PC-9 (cell line): ENCODE results near the gene PPIL6. TPM values are rescaled to one million over a fixed set of nuclear protein-coding genes. Genes with fewer than 3 reads are reported as not detected.

Source experiments
- BruUV-seq: library from RNA; stranded (reverse); fragments of 400-500 nt; replicated peaks from 2 replicates; lab custom pipeline; 2021; lab: Mats Ljungman, UMichigan
- CTCF ChIA-PET: fragments of 300-600 bp; sonication (Branson Sonifier 250); formaldehyde crosslinking; loops from one replicate; lab custom pipeline; 2022; ENCODE audit warnings: antibody characterized with exemption; lab: Charles Lee
- POLR2A ChIA-PET: fragments of 300-600 bp; sonication (Branson Sonifier 250); formaldehyde crosslinking; loops from one replicate; lab custom pipeline; 2022; ENCODE audit warnings: antibody characterized with exemption; ENCODE audit not compliant: unreplicated experiment; lab: Charles Lee
- DNase-seq, 2 experiments: peaks; one replicate each; pipeline versions ENCODE4 v3.0.0 to v3.0.0-alpha.2; 2015 to 2022; ENCODE audit warnings: mixed read lengths in 1 of 2
- H2AFZ ChIP-seq: fragments of 200-600 bp; sonication (generic); 2 replicates; pipeline ENCODE4 v1.8.1; 2017; ENCODE audit warnings: antibody characterized with exemption
- H3F3A ChIP-seq: fragments of 200-600 bp; sonication (generic); 2 replicates; pipeline ENCODE4 v1.8.1; 2017; ENCODE audit warnings: antibody characterized with exemption, mild to moderate bottlenecking, low read depth; ENCODE audit not compliant: insufficient read depth
- H3K27ac ChIP-seq: fragments of 200-600 bp; sonication (generic); 2 replicates; pipeline ENCODE4 v1.6.1; 2016; ENCODE audit warnings: mixed run types
- H3K27me3 ChIP-seq: fragments of 200-600 bp; sonication (generic); 2 replicates; pipeline ENCODE4 v1.6.1; 2016; ENCODE audit warnings: low read depth, mixed run types; ENCODE audit not compliant: insufficient read depth
- H3K36me3 ChIP-seq: fragments of 200-600 bp; sonication (generic); 2 replicates; pipeline ENCODE4 v1.6.1; 2016; ENCODE audit warnings: low read depth, mixed run types
- H3K4me1 ChIP-seq: fragments of 200-600 bp; sonication (generic); replicated peaks from 2 replicates; pipeline ENCODE4 v1.6.1; 2016; ENCODE audit warnings: mixed run types; ENCODE audit not compliant: insufficient read depth
- H3K4me2 ChIP-seq: fragments of 200-600 bp; sonication (generic); 2 replicates; pipeline ENCODE4 v1.6.1; 2017; ENCODE audit warnings: mixed run types
- H3K4me3 ChIP-seq: fragments of 200-600 bp; sonication (generic); 2 replicates; pipeline ENCODE4 v1.6.1; 2016; ENCODE audit warnings: mixed run types
- H3K79me2 ChIP-seq: fragments of 200-600 bp; sonication (generic); 2 replicates; pipeline ENCODE4 v1.6.1; 2017; ENCODE audit warnings: low read depth, mixed run types
- H3K9me2 ChIP-seq: fragments of 200-600 bp; sonication (generic); 2 replicates; pipeline ENCODE4 v1.8.1; 2017; ENCODE audit warnings: mild to moderate bottlenecking; ENCODE audit not compliant: insufficient read depth
- H3K9me3 ChIP-seq: fragments of 200-600 bp; sonication (generic); 2 replicates; pipeline ENCODE4 v1.8.1; 2016; ENCODE audit warnings: low read depth; ENCODE audit not compliant: insufficient read depth
- H4K20me1 ChIP-seq: fragments of 200-600 bp; sonication (generic); 2 replicates; pipeline ENCODE4 v1.8.1; 2017; ENCODE audit not compliant: insufficient read depth
- CTCF ChIP-seq: fragments of 200-600 bp; sonication (generic); conservative IDR thresholded peaks from 2 replicates; pipeline ENCODE4 v1.6.1; 2017; ENCODE audit warnings: mixed run types, antibody characterized with exemption, mild to moderate bottlenecking, moderate library complexity
- EZH2 ChIP-seq: fragments of 200-600 bp; sonication (generic); IDR thresholded peaks from 2 replicates; pipeline ENCODE4 v1.8.0; 2017; ENCODE audit warnings: antibody characterized with exemption, low read depth
- intact Hi-C: fragments of 100-400 bp; cut with micrococcal nuclease; formaldehyde crosslinking; loops from one replicate; pipeline ENCODE4 v1.10.0; 2022; ENCODE audit not compliant: unreplicated experiment
- total RNA-seq: library from RNA; stranded (reverse); gene quantifications from 2 replicates; pipeline ENCODE4 v1.2.3, GENCODE V29; 2021

PPIL6 gene
- total RNA-seq, 1 experiment from 2014 or later, result 15.5 TPM

DNA sequence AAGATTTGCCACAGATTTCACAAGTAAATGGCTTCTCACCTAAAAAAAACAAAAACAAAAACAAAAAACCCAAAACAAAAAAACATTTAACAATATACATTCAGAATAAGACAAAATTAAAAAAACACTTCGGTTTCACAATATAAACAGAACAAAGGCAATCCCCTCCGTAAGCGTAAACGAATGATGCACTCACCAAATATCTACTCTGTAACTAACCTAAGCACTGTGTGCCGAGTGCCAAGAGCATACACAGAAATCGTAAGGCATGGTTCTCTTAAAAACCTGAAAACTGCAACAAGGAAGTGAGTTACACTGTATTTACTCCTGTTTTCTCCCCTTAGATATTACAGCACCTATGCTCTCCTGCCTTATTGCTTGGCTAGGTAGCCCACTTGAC is 27.3 kb upstream of the PPIL6 start:
- intact Hi-C loops, result no loop called here
- ChIA-PET POLR2A (no interaction called here), CTCF (no interaction called here)
- H2AFZ ChIP-seq, result no peak overlapping the region
- H3K27ac ChIP-seq, result no peak overlapping the region
- H3K4me3 ChIP-seq, result no peak overlapping the region
- no TSS peak for BruUV-seq
- no peaks in the 10 kb centered on the region for H3F3A ChIP-seq
- H3K9me2 ChIP-seq, result no peaks in the 10 kb centered on the region
- H3K79me2 ChIP-seq, result no peaks in the 10 kb centered on the region
- DNase-seq, result no peak
- H3K9me3 ChIP-seq, result no peaks in the 10 kb centered on the region
- H4K20me1 ChIP-seq, result peaks cover 15% of the 10 kb centered on the region
- TF ChIP-seq EZH2, result no peak
- no peak for TF ChIP-seq CTCF
- H3K4me1 ChIP-seq, result no peaks in the 10 kb centered on the region
- no peaks in the 10 kb centered on the region for H3K27me3 ChIP-seq
- peaks cover 56% of the 10 kb centered on the region for H3K36me3 ChIP-seq
- no peak overlapping the region for H3K4me2 ChIP-seq

GRCh38 chr6:109466212-109466923 is 25.9 kb upstream of the PPIL6 start:
- Histone ChIP-seq H3K9me2 (no peaks in the 10 kb centered on the region), H3K4me3 (no peak overlapping the region), H2AFZ (no peak overlapping the region), H3K27ac (no peak overlapping the region), H3K79me2 (no peaks in the 10 kb centered on the region), H3K4me1 (no peaks in the 10 kb centered on the region), H3K27me3 (no peaks in the 10 kb centered on the region), H3K4me2 (no peak overlapping the region), H4K20me1 (peaks cover 15% of the 10 kb centered on the region), H3K9me3 (no peaks in the 10 kb centered on the region), H3K36me3 (peaks cover 60% of the 10 kb centered on the region), H3F3A (0 out of 2 replicates have a peak, but pooled peaks cover under 1% of the 10 kb centered on the region)
- DNase-seq, result no peak
- POLR2A ChIA-PET, result interaction anchor here (0.8 kb wide), 1 partner anchor 13 kb away, joined by 7 read pairs; no protein-coding TSS in a partner anchor
- CTCF ChIA-PET, result no interaction called here
- TF ChIP-seq CTCF (no peak), EZH2 (no peak)
- intact Hi-C loops, result no loop called here
- no TSS peak for BruUV-seq

DNA sequence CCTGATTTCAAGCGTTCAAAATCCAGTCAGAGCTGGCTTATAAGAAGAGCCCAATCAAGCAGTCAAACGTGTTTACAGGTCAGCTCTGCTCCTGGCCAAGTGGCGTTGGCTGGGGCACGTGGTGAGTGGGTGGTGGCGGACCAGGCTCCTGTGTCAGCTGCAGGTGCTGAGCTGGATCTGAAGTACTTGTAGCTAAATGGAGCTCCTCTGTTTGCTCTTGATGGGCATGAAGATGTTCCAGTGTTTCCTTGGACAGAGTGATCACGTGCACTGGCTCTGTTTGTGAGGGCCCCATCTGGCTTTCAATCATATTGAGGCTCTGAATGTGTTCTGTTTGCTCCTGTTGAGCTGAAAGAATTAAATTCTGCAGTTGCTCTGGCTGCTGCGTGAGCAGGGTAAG is 25.3 kb upstream of the PPIL6 start:
- H4K20me1 ChIP-seq, result peaks cover 15% of the 10 kb centered on the region
- no peak overlapping the region for H3K4me3 ChIP-seq
- DNase-seq, result no peak
- no TSS peak for BruUV-seq
- no peaks in the 10 kb centered on the region for H3K27me3 ChIP-seq
- H3K9me2 ChIP-seq, result no peaks in the 10 kb centered on the region
- CTCF ChIA-PET, result no interaction called here
- peaks cover 54% of the 10 kb centered on the region for H3K36me3 ChIP-seq
- no peaks in the 10 kb centered on the region for H3K9me3 ChIP-seq
- peaks cover 6% of the 10 kb centered on the region; the same call in 1 of the 2 replicates for H3F3A ChIP-seq
- no peak overlapping the region for H3K4me2 ChIP-seq
- H3K79me2 ChIP-seq, result no peaks in the 10 kb centered on the region
- no peak overlapping the region for H3K27ac ChIP-seq
- POLR2A ChIA-PET, result interaction anchor here (0.8 kb wide), 1 partner anchor 13 kb away, joined by 7 read pairs; no protein-coding TSS in a partner anchor
- TF ChIP-seq EZH2, result no peak
- no peak for TF ChIP-seq CTCF
- H2AFZ ChIP-seq, result no peak overlapping the region
- intact Hi-C loops, result no loop called here
- no peaks in the 10 kb centered on the region for H3K4me1 ChIP-seq
